Endothelial cell of umbilical vein (primary cell): ENCODE results near the gene CHD5. TPM values are rescaled to one million over a fixed set of nuclear protein-coding genes. Genes with fewer than 3 reads are reported as not detected.

Experiments
- BruUV-seq: library from RNA; stranded (reverse); fragments of 400-500 nt; replicated peaks from 2 replicates; lab custom pipeline; 2021; lab: Mats Ljungman, UMichigan
- CTCF ChIA-PET: fragments of 300-600, 350-600 bp; sonication (Branson Sonifier 250); formaldehyde crosslinking; loops from one replicate; lab custom pipeline; 2021; ENCODE audit warnings: antibody characterized with exemption, inconsistent platforms; lab: Charles Lee
- POLR2A ChIA-PET: fragments of 300-600, 350-600 bp; sonication (Branson Sonifier 250); formaldehyde crosslinking; loops from one replicate; lab custom pipeline; 2021; ENCODE audit warnings: antibody characterized with exemption, inconsistent platforms; lab: Charles Lee
- DNase-seq: peaks from one replicate; pipeline ENCODE4 v3.0.0-alpha.2; 2011; ENCODE audit warnings: low read depth, low spot score
- FAIRE-seq: peaks from 2 replicates; lab custom pipeline; 2011; peaks lifted over from hg19 to GRCh38; lab: Jason Lieb, UNC
- H2AFZ ChIP-seq: 2 replicates; pipeline ENCODE4 v1.6.0; 2012; ENCODE audit warnings: low read depth, low read length, control low read depth, inconsistent platforms
- H3K27ac ChIP-seq: 2 replicates; pipeline ENCODE4 v1.5.1; 2011; ENCODE audit warnings: low read depth, mild to moderate bottlenecking, control low read depth, low read length, moderate library complexity; ENCODE audit not compliant: insufficient read depth
- H3K27me3 ChIP-seq, 2 experiments: 2 replicates each; pipeline versions ENCODE4 v1.6.0 to v1.6.1; 2011; ENCODE audit warnings: low read length in 2 of 2, mixed read lengths in 1 of 2; ENCODE audit not compliant: control insufficient read depth in 2 of 2, insufficient read depth in 2 of 2
- H3K36me3 ChIP-seq, 2 experiments: 2 replicates in 1 of 2; 3 replicates in 1 of 2; pipeline ENCODE4 v1.5.1; 2011; ENCODE audit warnings: low read length in 2 of 2, mild to moderate bottlenecking in 1 of 2, moderate library complexity in 1 of 2; ENCODE audit not compliant: control insufficient read depth in 2 of 2, insufficient read depth in 2 of 2; ENCODE audit errors: extremely low read depth in 1 of 2
- H3K4me1 ChIP-seq: 3 replicates; pipeline ENCODE4 v1.5.1; 2011; ENCODE audit warnings: mild to moderate bottlenecking, low read length; ENCODE audit not compliant: control insufficient read depth, insufficient read depth; ENCODE audit errors: extremely low read depth
- H3K4me2 ChIP-seq: 2 replicates; pipeline ENCODE4 v1.6.1; 2011; ENCODE audit warnings: low read length, control low read depth, mixed read lengths; ENCODE audit not compliant: insufficient read depth
- H3K4me3 ChIP-seq, 3 experiments: fragments of 200-600 bp in 1 of 3; sonication (generic), shearing (Covaris generic) in 1 of 3; replicated peaks in 1 of 3; 2 replicates each; pipeline ENCODE4 v1.5.1; 2011 to 2016; ENCODE audit warnings: control low read depth in 3 of 3, low read length in 3 of 3, mild to moderate bottlenecking in 2 of 3, inconsistent platforms in 1 of 3, low read depth in 1 of 3, moderate library complexity in 1 of 3; ENCODE audit not compliant: insufficient read depth in 1 of 3
- H3K79me2 ChIP-seq: 2 replicates; pipeline ENCODE4 v1.6.0; 2012; ENCODE audit warnings: low read length, inconsistent platforms; ENCODE audit not compliant: control insufficient read depth, insufficient read depth
- H3K9ac ChIP-seq: replicated peaks from 2 replicates; pipeline ENCODE3; 2011; ENCODE audit warnings: low read length, control low read depth; ENCODE audit not compliant: insufficient read depth; ENCODE audit errors: extremely low read depth
- H3K9me1 ChIP-seq: replicated peaks from 3 replicates; pipeline ENCODE4 v1.6.0; 2011; ENCODE audit warnings: mild to moderate bottlenecking, low read length; ENCODE audit not compliant: control insufficient read depth, insufficient read depth; ENCODE audit errors: extremely low read depth
- H3K9me3 ChIP-seq: replicated peaks from 2 replicates; pipeline ENCODE4 v1.5.1; 2012; ENCODE audit warnings: low read length, inconsistent platforms; ENCODE audit not compliant: control insufficient read depth, insufficient read depth
- H4K20me1 ChIP-seq: replicated peaks from 2 replicates; pipeline ENCODE3; 2011; ENCODE audit warnings: mild to moderate bottlenecking, low read length; ENCODE audit not compliant: control insufficient read depth, insufficient read depth; ENCODE audit errors: extremely low read depth
- EZH2 ChIP-seq: IDR thresholded peaks from 2 replicates; pipeline ENCODE4 v1.6.1; 2012; ENCODE audit warnings: borderline replicate concordance, low read depth, mild to moderate bottlenecking, moderate library complexity, low read length, inconsistent platforms; ENCODE audit not compliant: severe bottlenecking
- FOS ChIP-seq: IDR thresholded peaks from 2 replicates; pipeline ENCODE4 v1.6.1; 2011; ENCODE audit warnings: mild to moderate bottlenecking, low read length, moderate library complexity, borderline replicate concordance; ENCODE audit not compliant: insufficient read depth
- GATA2 ChIP-seq: IDR thresholded peaks from 2 replicates; pipeline ENCODE4 v1.7.0; 2011; ENCODE audit warnings: low read depth, mild to moderate bottlenecking, moderate library complexity, mixed read lengths, low read length; ENCODE audit not compliant: insufficient read length, insufficient read depth
- JUN ChIP-seq: IDR thresholded peaks from 2 replicates; pipeline ENCODE4 v1.6.1; 2011; ENCODE audit warnings: borderline replicate concordance, low read depth; ENCODE audit not compliant: insufficient read length, insufficient read depth
- MYC ChIP-seq: IDR thresholded peaks from one replicate; pipeline ENCODE4 v1.6.1; 2011; ENCODE audit warnings: mild to moderate bottlenecking, low read depth, low read length
- POLR2A ChIP-seq: IDR thresholded peaks from 2 replicates; pipeline ENCODE4 v1.6.1; 2012; ENCODE audit warnings: low read depth, mild to moderate bottlenecking, control low read depth, low read length
- POLR2AphosphoS5 ChIP-seq: IDR thresholded peaks from 2 replicates; pipeline ENCODE4 v1.6.1; 2012; ENCODE audit warnings: low read depth, mild to moderate bottlenecking, control low read depth, low read length, moderate library complexity; ENCODE audit not compliant: insufficient read depth
- dilution Hi-C: fragments of 300-500 bp; cut with MboI; formaldehyde crosslinking; loops from one replicate; pipeline ENCODE4 v1.15.0; 2019; ENCODE audit warnings: low sequenced_read_pairs; ENCODE audit not compliant: extremely low pct_ligation_motif_present
- intact Hi-C: fragments of 100-400 bp; cut with micrococcal nuclease; formaldehyde crosslinking; loops from one replicate; pipeline ENCODE4 v1.10.0; 2022
- polyA plus RNA-seq, 4 experiments: library from polyadenylated mRNA; depleted of rRNA in 3 of 4; stranded (reverse) in 3 of 4; unstranded in 1 of 4; fragments of >200 nt; gene quantifications; 2 replicates each; pipeline versions ENCODE4 v1.2.1 to v1.2.3, GENCODE V29; 2011 to 2012; ENCODE audit warnings: missing spikeins in 1 of 4
- total RNA-seq: library from RNA; stranded (reverse); gene quantifications from 2 replicates; pipeline ENCODE4 v1.2.3, GENCODE V29; 2021
- TF ChIP-seq, protein P1 (sequence below), 2 donors: IDR thresholded peaks; 1 replicate in 1 of 2; 2 replicates in 1 of 2; pipeline ENCODE4 v1.5.1; 2011; ENCODE audit warnings: low read length in 2 of 2, mild to moderate bottlenecking in 2 of 2, moderate library complexity in 2 of 2, control low read depth in 1 of 2, inconsistent platforms in 1 of 2, low read depth in 1 of 2; ENCODE audit not compliant: insufficient read depth in 1 of 2; ENCODE audit errors: extremely low read depth in 1 of 2
- TF ChIP-seq, protein P2 (sequence below): IDR thresholded peaks from 2 replicates; pipeline ENCODE4 v1.6.1; 2011; ENCODE audit not compliant: insufficient read depth, insufficient read length

Gene CHD5
- total and polyA plus RNA-seq, 2 donors (not counting 3 experiments of a cell fraction or from before 2014, with no cell fraction given), result 0.04 to 0.11 TPM

DNA sequence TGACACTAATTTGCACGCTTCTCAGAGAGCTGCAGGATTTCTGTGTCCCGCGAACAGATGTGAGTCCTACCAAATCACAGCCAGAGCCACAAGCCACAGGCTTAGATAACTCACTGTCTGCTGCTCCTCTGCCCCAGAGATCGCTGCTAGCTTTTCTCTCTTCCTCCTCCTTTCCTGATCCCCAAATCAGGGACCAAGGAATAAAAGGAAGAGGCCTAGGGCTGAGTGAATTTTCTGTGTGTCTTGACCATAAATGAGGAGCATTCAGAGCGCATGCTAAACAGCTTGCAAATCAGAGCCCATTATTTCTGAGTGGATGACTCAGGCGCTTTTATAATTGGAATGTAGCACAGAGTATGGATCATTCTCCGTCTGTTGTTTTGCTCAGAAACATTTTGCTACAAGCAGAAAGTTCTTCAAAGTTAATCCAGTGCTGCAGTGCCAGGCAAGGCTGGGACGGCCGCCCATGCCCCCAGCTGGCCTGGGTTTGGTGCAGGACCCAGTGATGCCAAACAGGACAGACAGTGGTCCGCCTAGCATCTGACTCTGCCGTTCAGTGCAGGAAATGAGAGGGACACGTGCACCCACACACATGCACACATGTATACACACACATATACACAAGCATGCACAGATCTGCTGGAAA lies 96.2 kb downstream of the CHD5 start:
- intact Hi-C loops (no loop called here), dilution Hi-C loops (no loop called here)
- Histone ChIP-seq H4K20me1 (no peaks in the 10 kb centered on the region), H3K27me3 (no peaks in the 10 kb centered on the region), H3K27ac (no peak overlapping the region), H2AFZ (no peak overlapping the region), H3K79me2 (no peaks in the 10 kb centered on the region), H3K36me3 (no peaks in the 10 kb centered on the region), H3K4me2 (no peak overlapping the region), H3K9ac (no peak overlapping the region), H3K9me1 (no peaks in the 10 kb centered on the region), H3K4me3 (no peak overlapping the region), H3K9me3 (no peaks in the 10 kb centered on the region), H3K4me1 (no peaks in the 10 kb centered on the region)
- CTCF ChIA-PET, result interaction anchor here (1.6 to 1.8 kb wide), 2 partner anchors 31 to 42 kb away, joined by 3 to 6 read pairs; no protein-coding TSS in a partner anchor
- no peak for TF ChIP-seq GATA2
- TF ChIP-seq EZH2, result no peak
- TF ChIP-seq, protein P1, sequence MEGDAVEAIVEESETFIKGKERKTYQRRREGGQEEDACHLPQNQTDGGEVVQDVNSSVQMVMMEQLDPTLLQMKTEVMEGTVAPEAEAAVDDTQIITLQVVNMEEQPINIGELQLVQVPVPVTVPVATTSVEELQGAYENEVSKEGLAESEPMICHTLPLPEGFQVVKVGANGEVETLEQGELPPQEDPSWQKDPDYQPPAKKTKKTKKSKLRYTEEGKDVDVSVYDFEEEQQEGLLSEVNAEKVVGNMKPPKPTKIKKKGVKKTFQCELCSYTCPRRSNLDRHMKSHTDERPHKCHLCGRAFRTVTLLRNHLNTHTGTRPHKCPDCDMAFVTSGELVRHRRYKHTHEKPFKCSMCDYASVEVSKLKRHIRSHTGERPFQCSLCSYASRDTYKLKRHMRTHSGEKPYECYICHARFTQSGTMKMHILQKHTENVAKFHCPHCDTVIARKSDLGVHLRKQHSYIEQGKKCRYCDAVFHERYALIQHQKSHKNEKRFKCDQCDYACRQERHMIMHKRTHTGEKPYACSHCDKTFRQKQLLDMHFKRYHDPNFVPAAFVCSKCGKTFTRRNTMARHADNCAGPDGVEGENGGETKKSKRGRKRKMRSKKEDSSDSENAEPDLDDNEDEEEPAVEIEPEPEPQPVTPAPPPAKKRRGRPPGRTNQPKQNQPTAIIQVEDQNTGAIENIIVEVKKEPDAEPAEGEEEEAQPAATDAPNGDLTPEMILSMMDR (IDR thresholded peaks at IDR 0.05; ENCODE audit: extremely low read depth in 1 of 2, insufficient read depth in 1 of 2, low read depth in 1 of 2, low read length in 2 of 2), result no peak
- TF ChIP-seq MYC, result no peak
- no peak for TF ChIP-seq JUN
- TF ChIP-seq, protein P2, sequence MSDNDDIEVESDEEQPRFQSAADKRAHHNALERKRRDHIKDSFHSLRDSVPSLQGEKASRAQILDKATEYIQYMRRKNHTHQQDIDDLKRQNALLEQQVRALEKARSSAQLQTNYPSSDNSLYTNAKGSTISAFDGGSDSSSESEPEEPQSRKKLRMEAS, result no peak
- no peak for TF ChIP-seq POLR2AphosphoS5
- TF ChIP-seq POLR2A, result no peak
- TF ChIP-seq FOS, result no peak
- no peak for DNase-seq
- no peak for FAIRE-seq
- BruUV-seq, result no TSS peak
- POLR2A ChIA-PET, result no interaction called here
